Measurements from ENCODE around the gene ZFYVE19.

Gene ZFYVE19

GRCh38 chr15:40821195-40821594 is 14.3 kb downstream of the ZFYVE19 start:
- DNase-seq, result no peak

GRCh38 chr15:40823572-40824343 is 16.9 kb downstream of the ZFYVE19 start:
- DNase-seq, result no peak

GRCh38 chr15:40825661-40826422 is 19.0 kb downstream of the ZFYVE19 start:
- no peak for DNase-seq

GRCh38 chr15:40826423-40827075 is 19.7 kb downstream of the ZFYVE19 start:
- no peak for DNase-seq

GRCh38 chr15:40828447-40829036 is 21.7 kb downstream of the ZFYVE19 start, which contains the start of gene PPP1R14D:
PPP1R14D (minus strand) TSS chr15:40828708; CDS start chr15:40828641, 67 bp downstream.
- no peak for DNase-seq

- no peak for DNase-seq
Observed at GRCh38 chr15:40829115-40829514, 22.2 kb downstream of the ZFYVE19 start.

GRCh38 chr15:40830884-40831283 is 24.0 kb downstream of the ZFYVE19 start:
- DNase-seq, result no peak

- no peak for DNase-seq
Observed at GRCh38 chr15:40831861-40832260, 25.0 kb downstream of the ZFYVE19 start.

- DNase-seq, result no peak
Observed at GRCh38 chr15:40832903-40833302, 26.0 kb downstream of the ZFYVE19 start.

- no peak for DNase-seq
Observed at GRCh38 chr15:40836020-40836419, 29.1 kb downstream of the ZFYVE19 start.

GRCh38 chr15:40838756-40839155 is 31.9 kb downstream of the ZFYVE19 start:
- no peak for DNase-seq

- no peak for DNase-seq
Observed at GRCh38 chr15:40841741-40842140, 34.9 kb downstream of the ZFYVE19 start.

- DNase-seq, result no peak
Observed at GRCh38 chr15:40843261-40843884, 36.5 kb downstream of the ZFYVE19 start.

GRCh38 chr15:40843885-40844695 is 37.2 kb downstream of the ZFYVE19 start, which contains the start of gene SPINT1:
SPINT1 (plus strand) TSS chr15:40844048; CDS start chr15:40844555, 507 bp downstream.
- no peak for DNase-seq

- DNase-seq, result no peak
Observed at GRCh38 chr15:40844696-40845030, 37.8 kb downstream of the ZFYVE19 start.

- no peak for DNase-seq
Observed at GRCh38 chr15:40845036-40845435, 38.1 kb downstream of the ZFYVE19 start.

- no peak for DNase-seq
Observed at GRCh38 chr15:40845511-40846284, 38.8 kb downstream of the ZFYVE19 start.

GRCh38 chr15:40846841-40847222 is 39.9 kb downstream of the ZFYVE19 start:
- no peak for DNase-seq

- DNase-seq, result no peak
Observed at GRCh38 chr15:40847223-40847961, 40.5 kb downstream of the ZFYVE19 start.

GRCh38 chr15:40850576-40851112 is 43.8 kb downstream of the ZFYVE19 start:
- DNase-seq, result no peak

Data from NCI-H1694 treated with DMSO at 0.1 percent for 48 hours (cell line).